ENCODE results near the gene RNF149.

GRCh38 chr2:101241158-101241557 lies 67.3 kb downstream of the RNF149 start:
- TF ChIP-seq CTCF (IDR thresholded peaks at IDR 0.05) (no peak), POLR2A (IDR thresholded peaks at IDR 0.05) (no peak)

Measured in adrenal gland (tissue), 5 donors.